Esophagus squamous epithelium (tissue), 4 donors: Measurements from ENCODE around the gene USP2.

Experiments used
- POLR2A ChIP-seq, 4 donors: fragments of 450-650 bp; IDR thresholded peaks; one replicate each; pipeline ENCODE4 v1.6.1; 2017; ENCODE audit warnings: antibody characterized with exemption in 4 of 4, mild to moderate bottlenecking in 4 of 4, moderate library complexity in 3 of 4
- TF ChIP-seq, protein P1 (sequence below), 6 experiments: fragments of 450-650 bp in 4 of 6; fragments of 200-600 bp in 2 of 6; sonication (generic) in 2 of 6; IDR thresholded peaks; one replicate each; pipeline ENCODE4 v1.5.1; 2016 to 2019; ENCODE audit warnings: antibody characterized with exemption in 6 of 6, mild to moderate bottlenecking in 4 of 6, moderate library complexity in 4 of 6

DNA sequence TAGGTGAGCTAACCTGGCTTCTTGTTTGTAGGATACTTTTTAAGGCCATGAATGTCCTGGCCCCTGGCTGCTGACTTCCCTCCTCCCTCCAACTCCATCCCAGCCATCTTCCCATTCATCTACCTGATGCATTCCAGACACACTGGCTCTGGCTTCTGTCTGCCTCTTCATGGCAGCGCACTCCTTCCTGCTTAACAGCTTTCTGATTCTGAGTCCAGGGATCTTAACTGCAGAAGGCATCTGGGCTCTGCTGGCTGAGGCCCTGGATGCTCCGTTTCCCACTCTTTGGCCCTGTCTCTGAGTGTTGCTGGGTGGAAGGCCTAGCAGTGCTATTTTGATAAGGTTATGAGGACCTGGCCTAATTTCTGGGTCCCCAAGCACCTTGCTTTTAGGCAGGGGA, 43.3 kb upstream of the USP2 start:
- TF ChIP-seq, protein P1, sequence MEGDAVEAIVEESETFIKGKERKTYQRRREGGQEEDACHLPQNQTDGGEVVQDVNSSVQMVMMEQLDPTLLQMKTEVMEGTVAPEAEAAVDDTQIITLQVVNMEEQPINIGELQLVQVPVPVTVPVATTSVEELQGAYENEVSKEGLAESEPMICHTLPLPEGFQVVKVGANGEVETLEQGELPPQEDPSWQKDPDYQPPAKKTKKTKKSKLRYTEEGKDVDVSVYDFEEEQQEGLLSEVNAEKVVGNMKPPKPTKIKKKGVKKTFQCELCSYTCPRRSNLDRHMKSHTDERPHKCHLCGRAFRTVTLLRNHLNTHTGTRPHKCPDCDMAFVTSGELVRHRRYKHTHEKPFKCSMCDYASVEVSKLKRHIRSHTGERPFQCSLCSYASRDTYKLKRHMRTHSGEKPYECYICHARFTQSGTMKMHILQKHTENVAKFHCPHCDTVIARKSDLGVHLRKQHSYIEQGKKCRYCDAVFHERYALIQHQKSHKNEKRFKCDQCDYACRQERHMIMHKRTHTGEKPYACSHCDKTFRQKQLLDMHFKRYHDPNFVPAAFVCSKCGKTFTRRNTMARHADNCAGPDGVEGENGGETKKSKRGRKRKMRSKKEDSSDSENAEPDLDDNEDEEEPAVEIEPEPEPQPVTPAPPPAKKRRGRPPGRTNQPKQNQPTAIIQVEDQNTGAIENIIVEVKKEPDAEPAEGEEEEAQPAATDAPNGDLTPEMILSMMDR (IDR thresholded peaks at IDR 0.05): no peak
- TF ChIP-seq POLR2A (IDR thresholded peaks at IDR 0.05): no peak
